Vagina (tissue), 2 donors: ENCODE measurements around the gene SERPINB2. TPM values are rescaled to one million over a fixed set of nuclear protein-coding genes. Genes with fewer than 3 reads are reported as not detected.
A peak's percentile ranks its signal among the peaks of the same experiment; 100 is the strongest.

Experiments
- DNase-seq, 2 donors: peaks; one replicate each; pipeline ENCODE4 v3.0.0-alpha.2; 2017; ENCODE audit errors: extremely low spot score in 2 of 2
- H3K27ac ChIP-seq: fragments of 200-600 bp; sonication (generic); one replicate; pipeline ENCODE4 v1.5.1; 2019
- H3K27me3 ChIP-seq: fragments of 200-600 bp; sonication (generic); one replicate; pipeline ENCODE4 v1.5.1; 2019
- H3K36me3 ChIP-seq, 2 donors: fragments of 200-600 bp; sonication (generic); one replicate each; pipeline ENCODE4 v1.5.1; 2017 to 2019
- H3K4me1 ChIP-seq: fragments of 200-600 bp; sonication (generic); one replicate; pipeline ENCODE4 v1.5.1; 2019
- H3K4me3 ChIP-seq, 2 donors: fragments of 200-600 bp; sonication (generic); 1 replicate in 1 of 2; 2 replicates in 1 of 2; pipeline ENCODE4 v1.5.1; 2016 to 2019
- H3K9me3 ChIP-seq: fragments of 200-600 bp; sonication (generic); one replicate; pipeline ENCODE4 v1.5.1; 2019
- POLR2A ChIP-seq, 2 donors: fragments of 450-650 bp; IDR thresholded peaks; one replicate each; pipeline ENCODE4 v1.6.1; 2017; ENCODE audit warnings: antibody characterized with exemption in 2 of 2, mild to moderate bottlenecking in 2 of 2, moderate library complexity in 2 of 2
- POLR2AphosphoS5 ChIP-seq, 2 donors: sonication (generic); formaldehyde crosslinking; IDR thresholded peaks; one replicate each; pipeline ENCODE4 v1.9.0; 2017; ENCODE audit warnings: antibody characterized with exemption in 2 of 2, mild to moderate bottlenecking in 2 of 2, low read depth in 1 of 2; ENCODE audit not compliant: insufficient read depth in 1 of 2
- intact Hi-C: fragments of 100-400 bp; cut with DNase I; formaldehyde crosslinking; loops from one replicate; pipeline ENCODE4 v1.15.1; 2023
- total RNA-seq: library from RNA; depleted of rRNA; stranded (reverse); fragments of >200 nt; gene quantifications from one replicate; pipeline ENCODE4 v1.2.3, GENCODE V29; 2016
- TF ChIP-seq, protein P1 (sequence below), 3 experiments: fragments of 450-650 bp in 2 of 3; fragments of 200-600 bp in 1 of 3; sonication (generic) in 1 of 3; IDR thresholded peaks; one replicate each; pipeline ENCODE4 v1.5.1; 2017 to 2019; ENCODE audit warnings: antibody characterized with exemption in 3 of 3, mild to moderate bottlenecking in 2 of 3, moderate library complexity in 2 of 3

SERPINB2 gene
- total RNA-seq, 1 donor from 2014 or later, result 25.5 TPM

DNA sequence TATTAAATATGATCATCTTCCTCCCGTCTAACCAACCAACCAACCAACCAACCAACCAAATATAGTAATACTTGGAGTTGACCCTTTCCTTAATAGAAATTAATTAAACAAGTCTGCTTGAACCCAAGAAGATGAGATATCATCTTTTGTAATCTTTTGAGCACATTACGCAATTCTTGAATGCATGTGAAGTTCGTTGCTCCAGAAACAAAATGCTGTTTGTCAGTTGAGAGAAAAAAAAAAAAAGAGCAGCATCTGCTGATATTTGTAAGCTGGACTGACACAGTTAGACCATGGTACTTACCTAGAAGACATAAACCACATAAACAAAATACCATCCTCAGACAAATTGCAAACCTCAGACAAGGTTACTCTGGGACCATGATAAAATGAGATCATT, 9.2 kb upstream of the SERPINB2 start:
- Histone ChIP-seq H3K36me3 (no peaks in the 10 kb centered on the region), H3K27ac (no peak overlapping the region), H3K4me1 (no peaks in the 10 kb centered on the region), H3K4me3 (no peak overlapping the region), H3K27me3 (no peaks in the 10 kb centered on the region), H3K9me3 (no peaks in the 10 kb centered on the region)
- no peak for DNase-seq
- intact Hi-C loops, result no loop called here
- TF ChIP-seq POLR2AphosphoS5 (IDR thresholded peaks at IDR 0.05; ENCODE audit: insufficient read depth in 1 of 2, low read depth in 1 of 2), result no peak
- TF ChIP-seq POLR2A (IDR thresholded peaks at IDR 0.05), result no peak
- TF ChIP-seq, protein P1, sequence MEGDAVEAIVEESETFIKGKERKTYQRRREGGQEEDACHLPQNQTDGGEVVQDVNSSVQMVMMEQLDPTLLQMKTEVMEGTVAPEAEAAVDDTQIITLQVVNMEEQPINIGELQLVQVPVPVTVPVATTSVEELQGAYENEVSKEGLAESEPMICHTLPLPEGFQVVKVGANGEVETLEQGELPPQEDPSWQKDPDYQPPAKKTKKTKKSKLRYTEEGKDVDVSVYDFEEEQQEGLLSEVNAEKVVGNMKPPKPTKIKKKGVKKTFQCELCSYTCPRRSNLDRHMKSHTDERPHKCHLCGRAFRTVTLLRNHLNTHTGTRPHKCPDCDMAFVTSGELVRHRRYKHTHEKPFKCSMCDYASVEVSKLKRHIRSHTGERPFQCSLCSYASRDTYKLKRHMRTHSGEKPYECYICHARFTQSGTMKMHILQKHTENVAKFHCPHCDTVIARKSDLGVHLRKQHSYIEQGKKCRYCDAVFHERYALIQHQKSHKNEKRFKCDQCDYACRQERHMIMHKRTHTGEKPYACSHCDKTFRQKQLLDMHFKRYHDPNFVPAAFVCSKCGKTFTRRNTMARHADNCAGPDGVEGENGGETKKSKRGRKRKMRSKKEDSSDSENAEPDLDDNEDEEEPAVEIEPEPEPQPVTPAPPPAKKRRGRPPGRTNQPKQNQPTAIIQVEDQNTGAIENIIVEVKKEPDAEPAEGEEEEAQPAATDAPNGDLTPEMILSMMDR (IDR thresholded peaks at IDR 0.05), result no peak

DNA sequence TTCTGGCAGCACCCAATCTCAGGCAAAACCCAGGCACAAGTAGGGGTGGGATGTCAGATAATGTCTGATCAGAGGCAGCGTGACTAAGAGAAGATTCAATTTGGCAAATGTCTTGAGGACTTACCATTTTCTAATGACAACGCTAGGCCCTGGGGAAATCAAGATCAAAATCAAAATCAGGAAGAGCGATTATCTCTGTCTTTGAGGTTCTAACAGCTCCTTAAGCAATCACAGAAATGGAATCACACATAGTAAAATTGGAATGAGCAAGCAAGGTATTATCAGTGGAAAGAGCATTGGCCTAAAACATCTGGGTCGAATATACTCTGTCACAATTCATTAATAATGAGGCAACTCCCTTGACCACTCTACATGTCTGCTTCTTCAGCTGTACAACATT, 8.6 kb upstream of the SERPINB2 start:
- Histone ChIP-seq H3K4me1 (no peaks in the 10 kb centered on the region), H3K4me3 (no peak overlapping the region), H3K27me3 (no peaks in the 10 kb centered on the region), H3K9me3 (no peaks in the 10 kb centered on the region), H3K36me3 (no peaks in the 10 kb centered on the region), H3K27ac (no peak overlapping the region)
- TF ChIP-seq POLR2A (IDR thresholded peaks at IDR 0.05), result no peak
- no peak for TF ChIP-seq POLR2AphosphoS5 (IDR thresholded peaks at IDR 0.05; ENCODE audit: insufficient read depth in 1 of 2, low read depth in 1 of 2)
- TF ChIP-seq, protein P1 (IDR thresholded peaks at IDR 0.05), result no peak
- intact Hi-C loops, result no loop called here
- no peak for DNase-seq

DNA sequence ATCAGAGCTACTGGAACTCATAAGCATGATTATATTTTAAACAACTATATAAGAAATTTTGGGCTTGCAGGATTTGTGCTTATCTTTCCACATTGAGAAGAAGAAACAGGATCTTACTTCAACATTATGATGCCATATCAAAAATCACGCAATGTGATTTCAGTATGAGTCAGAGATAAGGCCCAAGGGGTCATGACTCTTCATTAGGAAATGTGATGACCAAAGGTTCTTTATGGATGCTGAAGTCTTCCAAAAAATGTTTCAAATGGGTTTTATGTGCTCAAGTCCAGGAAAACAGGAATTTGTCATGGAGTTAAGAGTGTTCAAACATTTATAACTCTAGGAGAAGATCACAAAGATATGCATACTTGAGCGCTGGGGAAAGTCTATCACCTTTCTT, 7.8 kb upstream of the SERPINB2 start:
- no peaks in the 10 kb centered on the region for H3K27me3 ChIP-seq
- no peaks in the 10 kb centered on the region for H3K36me3 ChIP-seq
- TF ChIP-seq POLR2AphosphoS5 (IDR thresholded peaks at IDR 0.05; ENCODE audit: insufficient read depth in 1 of 2, low read depth in 1 of 2) (no peak), POLR2A (IDR thresholded peaks at IDR 0.05) (no peak)
- TF ChIP-seq, protein P1 (IDR thresholded peaks at IDR 0.05), result no peak
- DNase-seq, result no peak
- intact Hi-C loops, result no loop called here
- H3K9me3 ChIP-seq, result no peaks in the 10 kb centered on the region
- no peak overlapping the region for H3K27ac ChIP-seq
- no peak overlapping the region for H3K4me3 ChIP-seq
- H3K4me1 ChIP-seq, result no peaks in the 10 kb centered on the region

DNA sequence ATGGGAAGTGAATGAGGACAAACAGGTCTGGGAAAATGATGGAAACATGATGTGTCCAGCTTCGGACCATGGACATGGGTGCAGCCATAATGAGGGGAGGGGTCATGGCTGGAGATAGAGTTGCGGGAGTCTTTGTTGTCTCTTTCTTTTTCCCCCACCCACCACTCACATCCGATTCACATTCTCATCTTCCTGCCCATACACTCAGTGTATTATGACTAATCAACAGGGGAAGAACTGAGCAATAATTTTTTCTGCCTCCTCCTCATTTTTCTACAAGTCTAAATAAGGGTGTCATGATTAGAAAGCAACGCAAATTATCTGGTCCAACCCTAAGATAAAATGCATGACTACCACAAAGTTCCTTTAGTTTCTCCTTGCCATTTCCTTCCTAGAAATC, 5.7 kb upstream of the SERPINB2 start:
- Histone ChIP-seq H3K4me1 (no peaks in the 10 kb centered on the region), H3K4me3 (no peak overlapping the region), H3K36me3 (no peaks in the 10 kb centered on the region), H3K27me3 (no peaks in the 10 kb centered on the region), H3K27ac (no peak overlapping the region), H3K9me3 (no peaks in the 10 kb centered on the region)
- no peak for DNase-seq
- intact Hi-C loops, result no loop called here
- no peak for TF ChIP-seq POLR2AphosphoS5 (IDR thresholded peaks at IDR 0.05; ENCODE audit: insufficient read depth in 1 of 2, low read depth in 1 of 2)
- TF ChIP-seq, protein P1 (IDR thresholded peaks at IDR 0.05), result no peak
- TF ChIP-seq POLR2A (IDR thresholded peaks at IDR 0.05), result no peak

DNA sequence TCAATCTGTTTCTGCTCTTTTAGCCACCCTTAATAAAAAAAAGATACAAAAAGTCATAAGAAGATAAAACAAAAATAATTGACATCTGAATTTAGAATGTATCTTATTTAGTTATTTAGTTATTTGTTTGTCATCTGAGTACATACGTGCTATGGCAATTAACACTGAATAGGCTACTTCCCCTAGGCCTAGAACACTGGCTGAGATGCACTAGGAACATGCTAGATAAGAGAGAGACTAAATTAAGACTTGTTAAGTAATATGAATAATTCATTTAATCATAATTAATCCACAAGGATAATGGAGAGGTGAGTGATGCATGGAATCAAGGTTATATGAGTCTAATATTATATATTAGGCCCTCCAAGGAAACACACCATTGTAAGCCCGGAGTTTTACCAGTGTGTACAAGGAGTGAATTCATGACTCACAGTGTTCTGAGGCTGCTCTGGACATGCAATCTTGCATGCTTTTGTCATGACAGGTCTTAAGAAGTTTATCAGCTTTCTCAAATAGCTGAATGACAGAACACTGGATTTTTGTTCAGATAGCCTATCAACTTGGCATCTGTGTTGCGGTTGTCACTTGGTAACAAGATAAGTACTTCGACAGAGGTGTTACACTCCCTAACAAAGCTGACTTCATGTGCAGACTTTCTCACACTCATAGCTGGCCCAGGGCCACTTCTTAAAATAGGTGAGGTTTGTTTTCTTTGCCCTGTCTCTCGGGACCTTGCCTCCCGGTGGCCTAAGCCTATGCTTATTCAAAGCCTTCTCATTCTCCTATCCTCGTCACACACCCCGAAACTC, 5.0 kb upstream of the SERPINB2 start:
- H3K4me3 ChIP-seq, result no peak overlapping the region
- intact Hi-C loops, result no loop called here
- H3K4me1 ChIP-seq, result no peaks in the 10 kb centered on the region
- H3K27me3 ChIP-seq, result no peaks in the 10 kb centered on the region
- TF ChIP-seq, protein P1 (IDR thresholded peaks at IDR 0.05), result no peak
- TF ChIP-seq POLR2AphosphoS5 (IDR thresholded peaks at IDR 0.05; ENCODE audit: insufficient read depth in 1 of 2, low read depth in 1 of 2), result peak in 1 of 2 donors; percentile 51
- no peaks in the 10 kb centered on the region for H3K36me3 ChIP-seq
- no peak for DNase-seq
- no peak overlapping the region for H3K27ac ChIP-seq
- no peaks in the 10 kb centered on the region for H3K9me3 ChIP-seq
